Spleen (tissue), 7 donors: ENCODE results near the gene CARS2.

Experiments used
- CTCF ChIP-seq, 11 experiments: fragments of 200-600 bp in 7 of 11; fragments of 450-650 bp in 4 of 11; sonication (generic) in 4 of 11; IDR thresholded peaks in 8 of 11; conservative IDR thresholded peaks in 3 of 11; 1 replicate in 7 of 11; 2 replicates in 4 of 11; pipeline versions ENCODE4 v1.4.0 to v1.8.0; 2016 to 2021; ENCODE audit warnings: antibody characterized with exemption in 11 of 11, inconsistent platforms in 4 of 11, mild to moderate bottlenecking in 1 of 11
- POLR2A ChIP-seq, 3 donors: fragments of 450-650 bp; IDR thresholded peaks; one replicate each; pipeline ENCODE4 v1.5.1; 2017; ENCODE audit warnings: antibody characterized with exemption in 3 of 3, mild to moderate bottlenecking in 1 of 3
- donor health status: DM: no; HTN: no; CAD: no; lungs with moderate emphysema.
- donor health status: DM: no; HTN: no; CAD: no.
- donor health status: DM: no; HTN: no; CAD: no.

GRCh38 chr13:110706570-110707372, 855 bp upstream of the CARS2 start:
- TF ChIP-seq POLR2A (IDR thresholded peaks at IDR 0.05), result no peak
- TF ChIP-seq CTCF (IDR thresholded peaks at IDR 0.05 in 8 of 11, conservative IDR thresholded peaks at IDR 0.05 in 3 of 11), result no peak
